Spleen (tissue), 7 donors: ENCODE measurements around the gene ETFBKMT.

Experiments
- CTCF ChIP-seq, 11 experiments: fragments of 200-600 bp in 7 of 11; fragments of 450-650 bp in 4 of 11; sonication (generic) in 4 of 11; IDR thresholded peaks in 8 of 11; conservative IDR thresholded peaks in 3 of 11; 1 replicate in 7 of 11; 2 replicates in 4 of 11; pipeline versions ENCODE4 v1.4.0 to v1.8.0; 2016 to 2021; ENCODE audit warnings: antibody characterized with exemption in 11 of 11, inconsistent platforms in 4 of 11, mild to moderate bottlenecking in 1 of 11
- POLR2A ChIP-seq, 3 donors: fragments of 450-650 bp; IDR thresholded peaks; one replicate each; pipeline ENCODE4 v1.5.1; 2017; ENCODE audit warnings: antibody characterized with exemption in 3 of 3, mild to moderate bottlenecking in 1 of 3
- POLR2AphosphoS5 ChIP-seq, 3 donors: sonication (generic); formaldehyde crosslinking; IDR thresholded peaks; one replicate each; pipeline ENCODE4 v1.5.1; 2017; ENCODE audit warnings: antibody characterized with exemption in 3 of 3
- donor health status: DM: no; HTN: no; CAD: no; lungs with moderate emphysema.
- donor health status: DM: no; HTN: no; CAD: no.
- donor health status: DM: no; HTN: no; CAD: no.

- TF ChIP-seq POLR2A (IDR thresholded peaks at IDR 0.05): no peak
- no peak for TF ChIP-seq CTCF (IDR thresholded peaks at IDR 0.05 in 8 of 11, conservative IDR thresholded peaks at IDR 0.05 in 3 of 11)
- no peak for TF ChIP-seq POLR2AphosphoS5 (IDR thresholded peaks at IDR 0.05)
Observed at GRCh38 chr12:31633464-31633863, 26.0 kb upstream of the ETFBKMT start.
